Body of pancreas (tissue), 4 donors: ENCODE results near the gene MAP1S.

ENCODE experiments used
- POLR2A ChIP-seq, 3 donors: fragments of 450-650 bp; IDR thresholded peaks; one replicate each; pipeline ENCODE4 v1.6.1; 2016; ENCODE audit warnings: antibody characterized with exemption in 3 of 3, mild to moderate bottlenecking in 2 of 3
- TF ChIP-seq, protein P1 (sequence below), 7 experiments: fragments of 450-650 bp in 4 of 7; fragments of 200-600 bp in 3 of 7; sonication (generic) in 3 of 7; IDR thresholded peaks; one replicate each; pipeline ENCODE4 v1.5.1; 2016 to 2019; ENCODE audit warnings: antibody characterized with exemption in 7 of 7

DNA sequence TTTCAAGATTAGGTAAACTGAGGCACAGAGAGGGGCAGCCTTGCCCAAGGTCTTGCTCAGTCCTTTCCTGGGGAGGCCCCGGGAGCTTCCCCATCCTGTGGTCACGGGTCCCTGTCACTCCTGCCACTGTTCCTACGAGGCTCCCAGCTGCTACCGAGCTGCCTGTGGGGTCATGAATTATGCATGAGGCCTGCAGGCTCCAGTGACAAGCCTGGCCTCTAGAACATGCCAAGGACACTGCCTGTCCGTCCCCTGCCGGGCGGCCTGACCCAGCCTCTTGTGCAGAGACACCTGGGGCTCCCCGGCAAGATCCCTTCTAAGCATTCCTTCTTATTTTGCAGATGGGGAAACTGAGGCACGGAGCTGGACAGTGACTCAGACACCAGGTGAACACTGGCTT, 34.7 kb downstream of the MAP1S start:
- TF ChIP-seq, protein P1, sequence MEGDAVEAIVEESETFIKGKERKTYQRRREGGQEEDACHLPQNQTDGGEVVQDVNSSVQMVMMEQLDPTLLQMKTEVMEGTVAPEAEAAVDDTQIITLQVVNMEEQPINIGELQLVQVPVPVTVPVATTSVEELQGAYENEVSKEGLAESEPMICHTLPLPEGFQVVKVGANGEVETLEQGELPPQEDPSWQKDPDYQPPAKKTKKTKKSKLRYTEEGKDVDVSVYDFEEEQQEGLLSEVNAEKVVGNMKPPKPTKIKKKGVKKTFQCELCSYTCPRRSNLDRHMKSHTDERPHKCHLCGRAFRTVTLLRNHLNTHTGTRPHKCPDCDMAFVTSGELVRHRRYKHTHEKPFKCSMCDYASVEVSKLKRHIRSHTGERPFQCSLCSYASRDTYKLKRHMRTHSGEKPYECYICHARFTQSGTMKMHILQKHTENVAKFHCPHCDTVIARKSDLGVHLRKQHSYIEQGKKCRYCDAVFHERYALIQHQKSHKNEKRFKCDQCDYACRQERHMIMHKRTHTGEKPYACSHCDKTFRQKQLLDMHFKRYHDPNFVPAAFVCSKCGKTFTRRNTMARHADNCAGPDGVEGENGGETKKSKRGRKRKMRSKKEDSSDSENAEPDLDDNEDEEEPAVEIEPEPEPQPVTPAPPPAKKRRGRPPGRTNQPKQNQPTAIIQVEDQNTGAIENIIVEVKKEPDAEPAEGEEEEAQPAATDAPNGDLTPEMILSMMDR (IDR thresholded peaks at IDR 0.05) = no peak
- no peak for TF ChIP-seq POLR2A (IDR thresholded peaks at IDR 0.05)
